Astrocyte of the spinal cord (primary cell): ENCODE results near the gene CNOT6.
"Not testable (repeated sequence)": the region's sequence is repeated elsewhere in the genome, so short reads cannot be mapped to it uniquely, and the experiment has no call there.

ENCODE experiments used
- DNase-seq: peaks from one replicate; pipeline ENCODE4 v3.0.0; 2011; ENCODE audit warnings: low read depth, low spot score
- H3K4me3 ChIP-seq: 2 replicates; pipeline ENCODE4 v1.5.1; 2011; ENCODE audit warnings: low read depth, mild to moderate bottlenecking, low read length, moderate library complexity
- CTCF ChIP-seq: IDR thresholded peaks from 2 replicates; pipeline ENCODE4 v1.5.1; 2012; ENCODE audit warnings: low read depth, mild to moderate bottlenecking, low read length, inconsistent platforms
- in situ Hi-C: cut with HindIII; loops from 2 replicates; pipeline ENCODE4 v1.10.0; 2017; ENCODE audit warnings: low sequenced_read_pairs

CNOT6 gene

GRCh38 chr5:180525399-180525798, 31.2 kb downstream of the CNOT6 start:
- no peak for TF ChIP-seq CTCF
- no peak for DNase-seq
- H3K4me3 ChIP-seq = no peak overlapping the region
- in situ Hi-C loops = no loop called here

GRCh38 chr5:180526269-180526668, 32.1 kb downstream of the CNOT6 start:
- no peak for TF ChIP-seq CTCF
- no peak overlapping the region for H3K4me3 ChIP-seq
- in situ Hi-C loops = no loop called here
- no peak for DNase-seq

DNA sequence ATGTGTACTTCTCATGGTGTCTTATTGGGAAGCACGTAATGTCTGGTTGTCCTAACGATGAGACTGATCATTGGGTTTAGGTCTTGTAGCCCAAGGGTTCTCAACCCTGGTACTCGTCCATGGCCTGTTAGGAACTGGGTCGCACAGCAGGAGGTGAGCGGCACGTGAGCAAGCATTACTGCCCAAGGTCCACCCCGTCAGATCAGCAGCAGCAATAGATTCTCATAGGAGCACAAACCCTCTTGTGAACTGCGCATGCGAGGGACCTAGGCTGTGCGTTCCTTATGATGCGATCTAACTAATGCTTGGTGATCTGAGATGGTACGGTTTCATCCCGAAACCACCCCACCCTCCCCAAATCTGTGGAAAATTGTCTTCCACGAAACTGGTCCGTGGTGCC, 33.5 kb downstream of the CNOT6 start:
- TF ChIP-seq CTCF = no peak
- in situ Hi-C loops = no loop called here
- H3K4me3 ChIP-seq = no peak overlapping the region
- no peak for DNase-seq

DNA sequence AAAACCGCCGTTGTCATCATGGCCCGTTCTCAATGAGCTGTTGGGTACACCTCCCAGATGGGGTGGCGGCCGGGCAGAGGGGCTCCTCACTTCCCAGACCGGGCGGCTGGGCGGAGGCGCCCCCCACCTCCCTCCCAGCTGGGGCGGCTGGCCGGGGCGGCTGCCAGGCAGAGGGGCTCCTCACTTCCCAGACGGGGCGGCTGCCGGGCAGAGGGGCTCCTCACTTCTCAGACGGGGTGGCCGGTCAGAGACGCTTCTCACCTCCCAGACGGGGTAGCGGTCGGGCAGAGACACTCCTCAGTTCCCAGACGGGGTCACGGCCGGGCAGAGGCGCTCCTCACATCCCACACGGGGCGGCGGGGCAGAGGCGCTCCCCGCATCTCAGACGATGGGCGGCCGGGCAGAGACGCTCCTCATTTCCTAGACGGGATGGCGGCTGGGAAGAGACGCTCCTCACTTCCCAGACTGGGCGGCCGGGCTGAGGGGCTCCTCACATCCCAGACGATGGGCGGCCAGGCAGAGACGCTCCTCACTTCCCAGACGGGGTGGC, 36.9 kb downstream of the CNOT6 start:
- DNase-seq, H3K4me3 ChIP-seq, in situ Hi-C loops: not testable (repeated sequence)

DNA sequence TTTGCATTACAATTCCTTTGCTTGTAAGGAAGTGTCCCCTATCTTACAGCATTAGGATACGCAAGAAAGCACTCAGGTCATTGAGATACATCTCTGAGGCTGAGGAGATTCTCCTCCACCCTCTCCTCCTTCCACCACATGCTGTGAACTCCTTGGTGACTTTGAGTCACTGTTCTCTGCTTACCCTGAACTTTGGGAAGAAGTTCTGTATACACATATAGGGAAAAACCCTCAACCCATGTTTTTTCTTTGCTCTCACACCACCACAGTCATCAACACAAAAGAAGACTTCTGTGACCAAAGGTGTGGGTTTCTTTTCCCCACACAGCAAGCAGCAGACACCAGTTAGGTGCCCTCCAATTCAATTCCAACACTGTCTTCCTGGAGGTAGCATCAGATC, 38.1 kb downstream of the CNOT6 start:
- no peak for TF ChIP-seq CTCF
- DNase-seq = no peak
- H3K4me3 ChIP-seq = no peak overlapping the region
- in situ Hi-C loops = no loop called here

DNA sequence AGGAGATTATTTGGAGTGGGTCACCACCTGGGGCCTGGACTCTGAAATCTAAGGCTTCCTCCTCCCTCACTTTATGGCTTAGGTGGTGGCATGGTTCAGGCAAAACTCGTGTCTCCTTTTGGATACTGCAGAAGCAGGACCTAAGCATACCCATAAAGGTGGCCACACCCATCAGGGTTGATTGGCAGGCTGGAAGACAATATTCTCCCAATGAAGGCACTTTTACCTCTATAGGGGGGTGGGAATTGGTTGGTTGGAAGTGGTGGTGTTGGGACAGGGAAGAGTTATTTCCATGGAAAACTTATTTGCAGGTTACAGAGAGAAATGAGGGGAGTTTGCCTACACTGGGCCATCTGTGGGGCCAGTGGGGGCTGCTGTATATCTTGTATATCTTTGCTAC, 39.7 kb downstream of the CNOT6 start:
- in situ Hi-C loops = no loop called here
- no peak for DNase-seq
- H3K4me3 ChIP-seq = no peak overlapping the region
- TF ChIP-seq CTCF = no peak

GRCh38 chr5:180535573-180535972, 41.4 kb downstream of the CNOT6 start:
- in situ Hi-C loops = no loop called here
- no peak for DNase-seq
- TF ChIP-seq CTCF = no peak
- H3K4me3 ChIP-seq = no peak overlapping the region
